CD4-positive, alpha-beta T cell (primary cell): ENCODE data around the gene SYNE3. TPM values are rescaled to one million over a fixed set of nuclear protein-coding genes. Genes with fewer than 3 reads are reported as not detected.

Source experiments
- ATAC-seq: fragments of 200-7000 bp; cut with Tn5 transposase; one replicate; pipeline ENCODE4 v1.10.0; 2022; ENCODE audit warnings: mild to moderate bottlenecking; ENCODE audit not compliant: poor library complexity
- CTCF ChIA-PET: fragments of 350-600 bp; sonication (Branson Sonifier 250); formaldehyde crosslinking; loops from one replicate; lab custom pipeline; 2021; ENCODE audit warnings: antibody characterized with exemption, inconsistent platforms; lab: Charles Lee
- POLR2A ChIA-PET: fragments of 350-600 bp; sonication (Branson Sonifier 250); formaldehyde crosslinking; loops from one replicate; lab custom pipeline; 2021; ENCODE audit warnings: antibody characterized with exemption, inconsistent platforms; lab: Charles Lee
- DNase-seq, 14 experiments: peaks; one replicate each; pipeline ENCODE4 v3.0.0-alpha.2; 2013 to 2020; ENCODE audit warnings: mixed read lengths in 2 of 14
- H3K27ac ChIP-seq, 2 donors: one replicate each; pipeline versions ENCODE4 v1.5.1 to v1.7.0; 2013; ENCODE audit warnings: low read length in 2 of 2, low read depth in 1 of 2, mild to moderate bottlenecking in 1 of 2
- H3K27me3 ChIP-seq, 2 experiments: 1 replicate in 1 of 2; 2 replicates in 1 of 2; pipeline versions ENCODE4 v1.6.1 to v1.7.0; 2013; ENCODE audit warnings: low read length in 2 of 2, control low read depth in 1 of 2, mild to moderate bottlenecking in 1 of 2, moderate library complexity in 1 of 2; ENCODE audit not compliant: insufficient read depth in 2 of 2, control insufficient read depth in 1 of 2
- H3K36me3 ChIP-seq: one replicate; pipeline ENCODE4 v1.6.1; 2013; ENCODE audit warnings: low read length, control low read depth; ENCODE audit not compliant: insufficient read depth
- H3K4me1 ChIP-seq: one replicate; pipeline ENCODE4 v1.6.1; 2013; ENCODE audit warnings: low read length, control low read depth; ENCODE audit not compliant: insufficient read depth
- H3K4me3 ChIP-seq: one replicate; pipeline ENCODE4 v1.5.1; 2013; ENCODE audit warnings: mild to moderate bottlenecking, low read length, moderate library complexity
- H3K9me3 ChIP-seq, 2 experiments: 1 replicate in 1 of 2; 2 replicates in 1 of 2; pipeline versions ENCODE4 v1.6.1 to v1.7.0; 2013; ENCODE audit warnings: low read length in 2 of 2, mild to moderate bottlenecking in 2 of 2, control low read depth in 1 of 2, moderate library complexity in 1 of 2; ENCODE audit not compliant: control insufficient read depth in 1 of 2, insufficient read depth in 1 of 2
- H3K27ac Mint-ChIP-seq: one replicate; pipeline ENCODE4 v1.8.0; 2020; ENCODE audit warnings: mixed read lengths
- H3K27me3 Mint-ChIP-seq: one replicate; pipeline ENCODE4 v1.8.0; 2021; ENCODE audit warnings: mixed read lengths
- H3K36me3 Mint-ChIP-seq: one replicate; pipeline ENCODE4 v1.8.0; 2021; ENCODE audit warnings: low read depth, mixed read lengths
- H3K4me1 Mint-ChIP-seq: one replicate; pipeline ENCODE4 v1.8.0; 2021; ENCODE audit warnings: low read depth, mixed read lengths
- H3K4me3 Mint-ChIP-seq: one replicate; pipeline ENCODE4 v1.8.0; 2020; ENCODE audit warnings: mild to moderate bottlenecking, mixed read lengths
- H3K9me3 Mint-ChIP-seq: one replicate; pipeline ENCODE4 v1.8.0; 2020; ENCODE audit warnings: mixed read lengths
- CTCF ChIP-seq: fragments of 200-600 bp; IDR thresholded peaks from one replicate; pipeline ENCODE4 v1.8.0; 2022; ENCODE audit warnings: antibody characterized with exemption, mild to moderate bottlenecking
- intact Hi-C, 2 experiments: fragments of 100-400 bp; cut with DNase I in 1 of 2; cut with micrococcal nuclease in 1 of 2; formaldehyde crosslinking; loops; one replicate each; pipeline versions ENCODE4 v1.15.1 to v1.9.0; 2023 to 2025; cut with DNase I, micrococcal nuclease
- total RNA-seq, 174 experiments: library from RNA in 2 of 174; stranded (reverse) in 2 of 174; gene quantifications; one replicate each; pipeline ENCODE4 v1.2.3 and lab custom pipeline; 2021 to 2026

Gene SYNE3
- total RNA-seq, 2 experiments from 2014 or later: 29.4 to 31.4 TPM

- Histone ChIP-seq H3K36me3 (peaks cover 11% of the 10 kb centered on the region), H3K4me3 (no peak overlapping the region), H3K9me3 (no peaks in the 10 kb centered on the region), H3K27ac (no peak overlapping the region), H3K27me3 (no peaks in the 10 kb centered on the region), H3K4me1 (no peaks in the 10 kb centered on the region)
- DNase-seq (no peak), ATAC-seq (no peak)
- H3K36me3 Mint-ChIP-seq: peaks cover 27% of the 10 kb centered on the region
- ChIA-PET CTCF (interaction anchor here (1.1 kb wide), 1 partner anchor 119 kb away, joined by 3 read pairs; no protein-coding TSS in a partner anchor), POLR2A (no interaction called here)
- no peak for TF ChIP-seq CTCF
- no peak overlapping the region for H3K27ac Mint-ChIP-seq
- H3K4me3 Mint-ChIP-seq: no peak overlapping the region
- peaks cover 10% of the 10 kb centered on the region for H3K4me1 Mint-ChIP-seq
- no peaks in the 10 kb centered on the region for H3K27me3 Mint-ChIP-seq
- intact Hi-C loops: no loop called here
- no peaks in the 10 kb centered on the region for H3K9me3 Mint-ChIP-seq
These were observed 29.2 kb upstream of the SYNE3 start for GRCh38 chr14:95545515-95546168.

DNA sequence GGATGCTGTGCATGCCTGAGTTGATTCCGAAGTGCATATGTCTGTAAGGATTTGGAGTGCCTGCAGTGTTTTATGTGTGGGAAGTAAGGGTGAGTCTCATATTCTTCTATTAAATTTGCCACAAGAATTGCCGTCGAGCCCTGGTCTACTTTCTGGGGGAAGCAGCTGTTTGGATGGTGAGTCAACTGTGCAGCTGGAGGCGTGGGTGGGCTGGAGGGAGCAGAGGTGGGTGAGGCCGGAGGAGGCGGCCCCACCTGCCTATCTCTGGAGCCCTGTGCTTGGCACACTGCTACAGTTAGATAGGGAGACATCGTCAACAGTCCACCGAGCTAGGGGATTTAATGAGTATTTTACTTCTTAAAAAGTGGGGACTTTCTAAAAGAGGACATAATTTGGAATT lies 28.1 kb upstream of the SYNE3 start:
- ChIA-PET CTCF (no interaction called here), POLR2A (no interaction called here)
- Histone ChIP-seq H3K4me1 (no peaks in the 10 kb centered on the region), H3K9me3 (no peaks in the 10 kb centered on the region), H3K4me3 (no peak overlapping the region), H3K27me3 (no peaks in the 10 kb centered on the region), H3K27ac (no peak overlapping the region), H3K36me3 (peaks cover 11% of the 10 kb centered on the region)
- Mint-ChIP-seq H3K4me3 (no peak overlapping the region), H3K9me3 (no peaks in the 10 kb centered on the region), H3K36me3 (peaks cover 24% of the 10 kb centered on the region), H3K27ac (no peak overlapping the region), H3K4me1 (peaks cover 17% of the 10 kb centered on the region), H3K27me3 (no peaks in the 10 kb centered on the region)
- no peak for TF ChIP-seq CTCF
- DNase-seq (no peak), ATAC-seq (no peak)
- intact Hi-C loops: no loop called here

DNA sequence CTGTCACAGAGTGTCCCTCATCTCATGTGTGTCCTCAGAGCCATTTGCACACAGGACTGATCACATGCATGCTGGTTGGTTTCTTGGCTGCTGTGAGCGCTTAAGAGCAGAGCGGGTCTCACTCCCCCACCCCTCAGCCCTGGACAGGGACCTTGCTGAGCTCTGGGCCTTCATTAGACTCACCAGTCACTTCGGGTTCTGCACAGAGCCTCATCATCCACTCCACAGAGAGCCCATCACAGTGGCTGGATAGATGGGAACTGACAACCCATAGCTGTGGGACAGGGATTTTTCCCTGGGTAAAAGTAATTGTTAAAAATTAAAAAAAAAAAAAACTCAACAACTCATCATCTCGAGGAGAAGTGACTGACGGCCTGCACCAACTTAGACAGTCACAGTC lies 26.6 kb upstream of the SYNE3 start:
- no peak for DNase-seq
- no peak for TF ChIP-seq CTCF
- no peak for ATAC-seq
- peaks cover 24% of the 10 kb centered on the region for H3K36me3 Mint-ChIP-seq
- ChIA-PET POLR2A (interaction anchor here (1.1 kb wide), 1 partner anchor 27 kb away, joined by 3 read pairs; the partner anchor contains the start of gene SYNE3), CTCF (no interaction called here)
- no peaks in the 10 kb centered on the region for H3K27me3 Mint-ChIP-seq
- no peaks in the 10 kb centered on the region for H3K9me3 Mint-ChIP-seq
- H3K27me3 ChIP-seq: no peaks in the 10 kb centered on the region
- H3K27ac Mint-ChIP-seq: no peak overlapping the region
- H3K4me1 ChIP-seq: peaks cover 3% of the 10 kb centered on the region
- H3K27ac ChIP-seq: no peak overlapping the region
- no peak overlapping the region for H3K4me3 Mint-ChIP-seq
- intact Hi-C loops: no loop called here
- peaks cover 11% of the 10 kb centered on the region for H3K36me3 ChIP-seq
- H3K9me3 ChIP-seq: no peaks in the 10 kb centered on the region
- H3K4me1 Mint-ChIP-seq: peaks cover 29% of the 10 kb centered on the region
- H3K4me3 ChIP-seq: no peak overlapping the region
